Breast epithelium (tissue), 3 donors: ENCODE results near the gene COBLL1.

Source experiments
- POLR2A ChIP-seq: fragments of 450-650 bp; IDR thresholded peaks from one replicate; pipeline ENCODE4 v1.6.1; 2016; ENCODE audit warnings: antibody characterized with exemption, mild to moderate bottlenecking, moderate library complexity
- POLR2AphosphoS5 ChIP-seq, 3 donors: sonication (generic); formaldehyde crosslinking; IDR thresholded peaks; one replicate each; pipeline ENCODE4 v1.6.1; 2017; ENCODE audit warnings: antibody characterized with exemption in 3 of 3
- TF ChIP-seq, protein P1 (sequence below), 3 donors: fragments of 450-650 bp; IDR thresholded peaks; one replicate each; pipeline ENCODE4 v1.5.1; 2016 to 2017; ENCODE audit warnings: antibody characterized with exemption in 3 of 3, mild to moderate bottlenecking in 3 of 3, moderate library complexity in 3 of 3

- TF ChIP-seq, protein P1, sequence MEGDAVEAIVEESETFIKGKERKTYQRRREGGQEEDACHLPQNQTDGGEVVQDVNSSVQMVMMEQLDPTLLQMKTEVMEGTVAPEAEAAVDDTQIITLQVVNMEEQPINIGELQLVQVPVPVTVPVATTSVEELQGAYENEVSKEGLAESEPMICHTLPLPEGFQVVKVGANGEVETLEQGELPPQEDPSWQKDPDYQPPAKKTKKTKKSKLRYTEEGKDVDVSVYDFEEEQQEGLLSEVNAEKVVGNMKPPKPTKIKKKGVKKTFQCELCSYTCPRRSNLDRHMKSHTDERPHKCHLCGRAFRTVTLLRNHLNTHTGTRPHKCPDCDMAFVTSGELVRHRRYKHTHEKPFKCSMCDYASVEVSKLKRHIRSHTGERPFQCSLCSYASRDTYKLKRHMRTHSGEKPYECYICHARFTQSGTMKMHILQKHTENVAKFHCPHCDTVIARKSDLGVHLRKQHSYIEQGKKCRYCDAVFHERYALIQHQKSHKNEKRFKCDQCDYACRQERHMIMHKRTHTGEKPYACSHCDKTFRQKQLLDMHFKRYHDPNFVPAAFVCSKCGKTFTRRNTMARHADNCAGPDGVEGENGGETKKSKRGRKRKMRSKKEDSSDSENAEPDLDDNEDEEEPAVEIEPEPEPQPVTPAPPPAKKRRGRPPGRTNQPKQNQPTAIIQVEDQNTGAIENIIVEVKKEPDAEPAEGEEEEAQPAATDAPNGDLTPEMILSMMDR (IDR thresholded peaks at IDR 0.05) = no peak
- TF ChIP-seq POLR2A = no peak
- no peak for TF ChIP-seq POLR2AphosphoS5 (IDR thresholded peaks at IDR 0.05)
Measured at GRCh38 chr2:164850235-164850634, 8.6 kb upstream of the COBLL1 start.
